CD4-positive, alpha-beta T cell treated with Interleukin-2 at 100 ng/mL for 4 hours (primary cell): Measurements from ENCODE around the gene TSSK1B.
"Not testable (repeated sequence)": the region's sequence is repeated elsewhere in the genome, so short reads cannot be mapped to it uniquely, and the experiment has no call there.

Source experiments
- DNase-seq: peaks from one replicate; pipeline ENCODE4 v3.0.0-alpha.2; 2020; ENCODE audit warnings: low spot score

Gene TSSK1B, protein sequence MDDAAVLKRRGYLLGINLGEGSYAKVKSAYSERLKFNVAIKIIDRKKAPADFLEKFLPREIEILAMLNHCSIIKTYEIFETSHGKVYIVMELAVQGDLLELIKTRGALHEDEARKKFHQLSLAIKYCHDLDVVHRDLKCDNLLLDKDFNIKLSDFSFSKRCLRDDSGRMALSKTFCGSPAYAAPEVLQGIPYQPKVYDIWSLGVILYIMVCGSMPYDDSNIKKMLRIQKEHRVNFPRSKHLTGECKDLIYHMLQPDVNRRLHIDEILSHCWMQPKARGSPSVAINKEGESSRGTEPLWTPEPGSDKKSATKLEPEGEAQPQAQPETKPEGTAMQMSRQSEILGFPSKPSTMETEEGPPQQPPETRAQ

DNA sequence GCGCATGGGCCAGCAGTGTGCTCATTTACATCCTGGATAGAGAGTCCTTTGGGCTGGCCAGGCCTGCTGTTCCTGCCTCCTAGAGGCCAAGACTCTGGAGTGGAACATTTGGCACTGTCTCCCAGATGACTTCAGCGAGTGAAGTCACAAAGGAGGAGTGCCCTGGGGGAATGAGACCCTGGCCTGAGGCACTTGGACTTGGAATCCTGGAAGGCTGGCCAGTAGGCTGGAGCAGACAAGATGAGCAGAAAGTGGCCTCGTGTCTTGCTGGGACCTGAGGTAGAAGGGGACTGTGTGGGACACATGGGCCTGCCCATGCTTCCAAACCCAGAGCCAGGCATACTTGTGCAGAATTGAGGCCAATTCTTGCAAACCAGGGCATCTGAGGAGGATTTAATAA lies at the start of gene TSSK1B:
Gene TSSK1B (minus strand): TSS at position 101 of the 400 bp plus-strand sequence. CDS start 150 bp downstream, outside the sequence.
- no peak for DNase-seq

DNA sequence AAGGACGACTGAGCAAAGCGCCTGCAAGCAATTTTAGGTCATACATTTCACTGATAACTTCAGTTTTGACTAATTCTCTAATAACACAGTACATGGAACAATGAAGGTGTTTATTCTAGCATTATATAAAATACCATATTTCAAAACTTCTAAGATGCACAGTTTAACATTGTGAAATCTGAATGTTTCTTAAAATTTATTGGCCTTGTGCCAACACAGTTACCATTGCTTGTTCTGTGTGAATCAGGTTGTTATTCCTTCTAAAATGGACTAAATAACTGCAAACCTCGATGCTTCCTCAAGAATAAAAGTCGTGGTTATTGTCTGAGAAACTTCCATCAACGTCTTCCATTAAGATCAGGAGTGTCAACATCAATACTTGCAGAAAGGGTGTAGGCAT lies 45.5 kb upstream of the TSSK1B start:
- DNase-seq: no peak

DNA sequence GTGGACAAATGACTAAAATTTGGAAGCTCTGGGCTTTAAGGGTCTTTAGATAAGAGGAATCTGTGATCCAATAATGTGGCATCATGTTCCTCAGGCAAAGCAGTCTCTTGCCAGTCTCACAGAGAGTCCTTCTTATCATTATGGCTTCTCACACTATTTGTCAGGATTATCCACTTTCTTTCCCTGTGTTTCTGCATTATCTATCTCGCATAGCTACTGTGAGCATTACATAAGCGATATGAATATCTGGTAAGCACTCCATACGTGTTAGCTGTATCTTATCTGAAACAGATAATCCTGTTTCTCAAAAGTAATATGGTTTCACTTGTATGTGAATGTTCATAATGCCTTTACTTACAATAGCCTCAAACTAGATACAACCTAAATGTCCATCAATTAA lies 43.9 kb upstream of the TSSK1B start:
- no peak for DNase-seq

DNA sequence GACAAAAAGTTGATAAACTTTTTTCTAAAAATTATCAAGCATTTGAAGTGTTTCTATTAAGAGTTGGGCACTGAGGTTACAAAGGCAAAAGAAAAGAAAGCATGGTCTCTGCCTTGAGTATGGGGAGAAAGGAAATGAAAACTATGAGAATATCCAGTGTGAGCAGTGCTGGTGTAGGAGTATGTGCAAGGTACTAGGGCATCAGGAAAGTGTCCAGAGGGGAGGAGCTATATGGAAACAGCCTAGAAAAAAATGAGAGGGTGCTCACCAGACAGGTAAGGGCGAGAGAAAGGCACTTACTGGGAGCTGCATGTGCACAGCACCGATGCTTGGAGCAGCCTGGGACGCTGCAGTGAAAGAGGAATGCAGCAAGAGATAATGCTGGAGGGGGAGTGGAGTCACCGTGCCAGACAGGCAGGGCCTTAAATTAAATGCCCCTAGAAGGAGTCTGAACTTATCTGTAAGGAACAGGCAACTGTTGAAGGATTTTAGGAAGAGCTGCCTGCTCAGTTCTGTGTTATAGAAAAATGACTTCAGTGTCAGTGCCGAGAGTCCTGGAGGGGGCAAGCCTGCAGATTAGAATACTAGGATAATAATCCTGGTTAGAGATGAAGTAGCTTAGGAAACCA lies 39.4 kb upstream of the TSSK1B start:
- no peak for DNase-seq

DNA sequence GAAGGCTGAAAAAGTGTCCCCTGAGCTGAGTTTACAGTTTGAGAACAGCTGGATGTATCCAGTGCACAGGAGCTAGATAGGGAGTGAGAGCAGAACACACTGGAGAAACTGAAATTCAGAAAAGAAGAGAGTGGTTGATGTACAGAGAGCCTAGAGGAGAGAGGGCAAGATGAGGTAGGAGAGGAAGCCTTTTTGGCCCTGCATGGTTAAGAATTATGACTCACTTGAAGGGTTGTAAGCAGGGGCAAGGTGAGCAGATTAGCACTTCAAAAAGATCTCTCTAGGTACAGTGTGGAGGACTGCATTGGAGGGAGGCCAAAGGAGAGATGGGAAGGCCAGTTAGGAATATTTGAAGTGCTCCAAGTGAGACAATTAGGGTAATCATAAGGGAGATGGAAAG lies 28.2 kb upstream of the TSSK1B start:
- DNase-seq: no peak

DNA sequence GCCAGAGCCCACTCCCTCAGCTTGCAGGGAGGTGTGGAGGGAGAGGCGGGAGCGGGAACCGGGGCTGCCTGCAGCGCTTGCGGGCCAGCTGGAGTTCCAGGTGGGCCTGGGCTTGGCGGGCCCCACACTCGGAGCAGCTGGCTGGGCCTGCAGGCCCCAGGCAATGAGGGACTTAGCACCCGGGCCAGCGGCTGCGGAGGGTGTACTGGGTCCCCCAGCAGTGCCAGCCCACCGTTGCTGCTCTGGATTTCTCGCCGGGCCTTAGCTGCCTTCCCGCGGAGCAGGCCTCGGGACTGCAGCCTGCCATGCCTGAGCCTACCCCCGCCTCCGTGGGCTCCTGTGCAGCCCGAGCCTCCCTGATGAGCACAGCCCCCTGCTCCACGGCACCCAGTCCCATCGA lies 22.3 kb upstream of the TSSK1B start:
- DNase-seq: not testable (repeated sequence)

DNA sequence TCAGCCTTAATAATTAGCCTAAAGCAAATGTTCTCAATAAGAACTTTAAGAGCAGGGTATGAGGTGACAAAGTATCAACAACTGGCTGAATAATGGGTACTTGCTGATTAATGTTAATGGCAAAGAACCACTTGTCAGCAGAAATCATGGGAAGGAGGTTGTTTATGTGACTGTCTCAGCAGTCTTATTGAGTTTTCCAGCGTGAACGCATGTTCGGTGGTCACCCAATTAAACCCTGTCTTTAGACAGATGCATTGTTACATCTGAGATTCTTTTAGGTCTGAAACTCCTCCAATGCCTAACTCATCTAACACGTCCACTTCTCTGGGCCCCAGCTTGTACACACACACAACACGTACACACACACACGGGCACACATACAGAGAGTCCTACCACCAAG lies 18.2 kb upstream of the TSSK1B start:
- DNase-seq: no peak

DNA sequence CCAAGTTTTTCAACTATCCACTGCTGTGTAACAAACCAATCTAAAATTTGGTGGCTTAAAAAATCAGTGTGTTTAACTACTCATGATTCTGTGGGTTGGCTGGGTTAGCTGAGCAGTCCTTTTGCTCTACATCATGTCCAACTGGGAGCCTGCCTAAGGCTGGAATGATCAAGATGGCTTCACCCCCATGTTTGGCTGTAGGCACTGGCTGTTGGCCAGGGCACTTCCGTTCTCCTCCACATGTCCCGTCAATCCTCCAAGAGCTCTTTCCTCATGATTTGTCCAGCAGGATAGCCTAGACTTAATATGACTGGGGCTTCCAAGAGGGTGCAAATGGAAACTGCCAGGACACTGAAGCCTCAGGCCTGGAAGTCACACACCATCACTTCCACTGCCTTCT lies 17.0 kb upstream of the TSSK1B start:
- DNase-seq: no peak

DNA sequence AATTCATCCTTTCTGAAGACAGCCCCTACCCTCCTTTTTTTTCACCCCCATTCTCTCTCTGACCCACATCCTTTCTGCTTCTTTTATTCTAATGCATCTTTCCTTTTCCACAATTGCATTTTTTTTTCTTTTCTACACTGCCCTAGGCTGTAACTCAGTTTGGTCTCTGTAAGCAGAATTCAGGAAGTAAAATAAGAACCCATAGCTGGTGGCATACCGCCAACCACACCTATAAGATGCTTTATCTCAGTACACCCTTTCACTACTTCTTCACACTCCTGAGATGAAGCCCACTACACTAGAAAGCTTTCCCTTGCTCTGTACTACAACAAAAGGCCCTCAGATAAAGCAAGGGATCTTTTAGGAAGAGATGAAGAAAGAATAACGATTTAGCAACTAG lies 16.1 kb upstream of the TSSK1B start:
- no peak for DNase-seq

DNA sequence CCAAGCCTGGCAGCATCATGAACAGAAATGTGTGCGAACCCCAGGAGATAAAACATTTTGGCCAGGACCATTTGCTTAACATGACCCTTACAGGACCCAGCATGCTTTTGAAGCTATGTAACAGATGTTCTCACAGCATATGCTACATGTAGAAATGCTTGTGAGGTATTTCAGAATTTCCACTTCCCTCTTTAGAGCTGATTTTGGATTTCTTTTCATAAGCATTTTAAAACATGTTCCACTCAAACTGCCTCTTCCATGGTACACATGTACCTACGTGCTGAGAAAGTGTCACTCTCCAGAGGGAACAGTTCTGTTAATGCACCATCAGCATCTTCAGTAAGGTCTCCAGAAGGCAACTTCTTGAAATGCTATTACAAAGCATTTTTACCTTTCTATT lies 15.7 kb upstream of the TSSK1B start:
- no peak for DNase-seq

DNA sequence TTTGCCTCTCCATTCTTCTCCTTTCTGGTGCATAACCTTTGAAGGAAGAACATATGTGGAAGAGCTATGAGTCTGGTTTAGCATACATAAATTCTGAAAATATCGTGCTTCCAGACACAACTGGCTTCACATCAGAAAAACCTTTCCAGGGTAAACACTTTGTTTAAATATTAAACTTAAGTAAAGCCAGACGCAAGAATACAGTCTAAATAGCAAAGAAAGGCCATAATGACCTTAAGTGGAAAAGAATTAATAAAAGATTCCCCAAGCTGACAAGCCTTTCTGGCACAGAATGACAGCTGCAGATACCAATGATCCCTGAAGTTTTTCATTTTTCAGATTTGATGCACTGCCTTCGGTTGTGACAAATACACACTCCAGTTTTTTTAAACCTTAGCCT lies 13.5 kb upstream of the TSSK1B start:
- no peak for DNase-seq

DNA sequence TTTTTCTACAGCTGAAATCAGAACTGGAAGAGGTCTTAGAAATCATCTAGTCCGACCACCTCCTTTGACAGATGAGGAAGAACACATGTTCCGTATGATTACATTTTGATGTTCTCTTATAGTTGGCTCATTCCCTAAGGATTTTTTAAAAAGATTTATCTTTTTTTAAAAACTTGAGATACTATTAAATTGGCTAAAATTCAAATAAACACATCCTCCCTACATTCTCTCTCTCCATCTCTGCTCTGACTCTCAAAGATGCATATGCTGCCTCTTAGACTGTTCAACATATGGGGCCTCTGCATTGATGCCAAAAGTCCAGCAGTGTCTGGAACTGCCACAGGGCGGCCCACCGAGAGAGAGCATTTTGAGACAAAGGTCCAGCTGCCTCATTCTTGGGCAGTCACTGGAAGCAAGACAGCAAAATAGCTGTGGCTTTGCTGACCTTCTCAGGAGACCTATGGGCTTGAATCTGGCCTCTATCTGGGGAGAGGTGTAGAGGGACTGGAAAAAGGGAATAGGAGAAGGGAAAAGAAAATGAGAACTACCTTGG lies 12.8 kb upstream of the TSSK1B start:
- no peak for DNase-seq

DNA sequence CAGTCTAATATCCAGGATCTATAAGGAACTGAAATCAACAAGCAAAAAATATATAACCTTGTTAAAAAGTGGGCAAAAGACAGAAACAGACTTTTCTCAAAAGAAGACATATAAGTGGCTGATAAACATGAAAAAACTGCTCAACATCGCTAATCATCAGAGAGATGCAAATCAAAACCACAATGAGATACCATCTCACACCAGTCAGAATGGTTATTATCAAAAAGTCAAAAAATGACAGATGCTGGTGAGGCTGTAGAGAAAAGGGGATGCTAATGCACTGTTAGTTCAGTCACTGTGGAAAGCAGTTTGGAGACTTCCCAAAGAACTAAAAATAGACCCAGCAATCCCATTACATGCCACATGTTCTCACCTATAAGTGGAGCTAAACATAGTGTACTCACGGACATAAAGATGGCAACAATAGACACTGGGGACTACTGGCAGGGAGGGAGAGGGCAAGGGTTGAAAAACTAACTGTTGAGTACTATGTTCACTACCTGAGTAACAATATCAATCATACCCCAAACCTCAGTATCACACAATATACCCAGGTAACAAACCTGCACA lies 11.7 kb upstream of the TSSK1B start:
- DNase-seq: no peak

DNA sequence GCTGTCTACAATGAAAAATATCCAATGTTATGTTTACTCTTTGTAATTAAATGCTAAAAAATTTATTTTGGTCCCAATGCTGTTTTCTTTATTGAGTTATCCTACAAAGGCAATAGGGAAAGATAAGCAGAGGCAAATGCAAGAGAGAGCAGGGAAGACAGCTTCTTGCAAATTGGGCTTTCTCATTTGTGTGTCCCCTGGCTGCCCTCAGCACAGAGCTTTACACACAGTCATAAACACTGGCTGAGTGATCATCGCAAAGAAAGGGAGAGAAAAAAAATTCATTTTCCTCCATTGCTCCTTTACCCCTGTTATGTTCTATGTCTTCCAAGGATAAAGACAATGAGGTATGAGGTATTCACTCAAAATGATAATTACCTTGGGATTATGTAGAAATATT lies 2.3 kb upstream of the TSSK1B start:
- DNase-seq: no peak

DNA sequence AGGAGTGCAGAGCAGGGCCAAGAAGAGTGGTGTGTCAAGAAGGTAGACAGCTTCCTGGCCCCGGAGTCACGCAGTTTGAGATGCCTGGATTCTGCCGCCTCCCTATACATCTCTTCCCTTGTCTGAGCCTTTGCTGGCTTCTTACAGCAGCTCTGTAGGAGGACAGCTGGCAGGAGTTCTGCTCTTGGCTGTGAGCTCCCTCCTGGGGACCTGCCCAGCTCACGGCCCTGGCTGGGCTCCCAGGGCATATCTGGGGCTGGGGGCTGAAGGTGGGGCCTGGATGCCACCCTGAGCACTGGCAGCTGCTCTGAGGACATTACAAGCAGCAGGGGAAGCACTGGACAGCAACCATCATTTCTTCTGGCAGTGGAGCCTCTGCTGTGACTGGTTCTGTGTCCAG lies 786 bp upstream of the TSSK1B start:
- DNase-seq: no peak

DNA sequence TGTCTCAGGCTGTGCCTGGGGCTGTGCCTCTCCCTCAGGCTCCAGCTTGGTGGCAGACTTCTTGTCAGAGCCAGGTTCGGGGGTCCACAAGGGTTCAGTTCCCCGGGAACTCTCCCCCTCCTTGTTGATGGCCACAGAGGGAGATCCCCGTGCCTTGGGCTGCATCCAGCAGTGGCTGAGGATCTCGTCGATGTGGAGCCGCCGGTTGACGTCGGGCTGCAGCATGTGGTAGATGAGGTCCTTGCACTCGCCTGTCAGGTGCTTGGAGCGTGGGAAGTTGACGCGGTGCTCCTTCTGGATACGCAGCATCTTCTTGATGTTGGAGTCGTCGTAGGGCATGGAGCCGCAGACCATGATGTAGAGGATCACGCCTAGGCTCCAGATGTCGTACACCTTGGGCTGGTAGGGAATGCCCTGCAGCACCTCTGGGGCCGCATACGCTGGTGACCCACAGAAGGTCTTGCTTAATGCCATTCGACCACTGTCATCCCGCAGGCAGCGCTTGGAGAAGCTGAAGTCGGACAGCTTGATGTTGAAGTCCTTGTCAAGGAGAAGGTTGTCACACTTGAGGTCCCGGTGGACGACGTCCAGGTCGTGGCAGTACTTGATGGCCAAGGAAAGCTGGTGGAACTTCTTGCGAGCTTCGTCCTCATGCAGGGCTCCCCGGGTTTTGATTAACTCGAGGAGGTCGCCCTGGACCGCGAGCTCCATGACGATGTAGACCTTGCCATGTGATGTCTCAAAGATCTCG lies 752 bp downstream of the TSSK1B start:
- no peak for DNase-seq

DNA sequence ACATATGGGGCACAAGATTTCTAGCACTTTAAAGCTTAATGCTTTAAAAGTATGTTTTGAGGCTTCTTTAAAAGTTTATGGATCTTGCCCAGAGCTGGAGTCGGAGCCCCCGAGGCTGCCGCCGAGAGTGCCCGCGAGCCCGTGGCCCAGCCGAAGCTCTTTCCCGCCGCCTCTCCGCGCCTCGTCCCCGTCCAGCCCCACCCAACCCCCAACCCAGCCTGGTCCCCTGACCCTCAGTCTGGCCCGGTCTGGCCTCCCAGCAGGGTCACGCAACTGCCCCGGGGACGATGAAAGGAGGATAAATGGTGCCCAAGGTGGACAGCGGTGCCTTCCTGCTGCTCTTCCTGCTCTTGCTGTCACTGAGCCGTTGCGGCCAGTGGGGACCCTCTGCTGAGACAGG lies 1.7 kb downstream of the TSSK1B start:
- no peak for DNase-seq

DNA sequence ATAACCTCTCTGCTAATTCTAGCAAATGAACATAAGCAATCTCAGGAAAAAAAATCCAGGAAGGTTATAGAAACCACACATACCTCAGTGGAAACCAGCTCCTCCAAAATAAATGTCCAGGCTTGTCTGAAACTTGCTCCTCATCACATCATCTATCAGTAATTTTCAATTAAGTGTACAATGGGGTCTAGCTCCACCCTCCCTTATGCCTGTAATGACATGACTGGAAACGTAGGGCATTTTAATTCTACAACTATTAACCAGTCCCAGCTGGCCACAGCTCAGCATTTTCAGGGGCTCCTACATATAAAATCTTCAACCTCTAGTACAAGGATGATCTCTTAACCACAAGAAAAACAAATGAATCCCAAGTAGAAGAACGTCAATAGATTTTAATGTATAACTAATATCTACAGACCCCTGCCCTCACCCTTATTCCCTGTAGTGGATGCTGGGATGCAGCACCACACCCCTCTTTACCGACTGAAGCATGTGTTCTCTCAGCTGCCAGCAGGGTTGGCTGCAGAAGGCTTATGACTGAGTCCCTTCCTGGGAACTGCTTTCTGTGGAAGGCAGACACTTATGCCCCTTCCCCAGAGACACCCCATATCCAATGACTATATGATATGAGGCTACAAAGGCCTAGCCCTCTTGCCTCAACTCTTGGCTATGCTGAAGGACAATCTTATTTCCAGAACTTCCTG lies 6.8 kb downstream of the TSSK1B start:
- DNase-seq: no peak

DNA sequence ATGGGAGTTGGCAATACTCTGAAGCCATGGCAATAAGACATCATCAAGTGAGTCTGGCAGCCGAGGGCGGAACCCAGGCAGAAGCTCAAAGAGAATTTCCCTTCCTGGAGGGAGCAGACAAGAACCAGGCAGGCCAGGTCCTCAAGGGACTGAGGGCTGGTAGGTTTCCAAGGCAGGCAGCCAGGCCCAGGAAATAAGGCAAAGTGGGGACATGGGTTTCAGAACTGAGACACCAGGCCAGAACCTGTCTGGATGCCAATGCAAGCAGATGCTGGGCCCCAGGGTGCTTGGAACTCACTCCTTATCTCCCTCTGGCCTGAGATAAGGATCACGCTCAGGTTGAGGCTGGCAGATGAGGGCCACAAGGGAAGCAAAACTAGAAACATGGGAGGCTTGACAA lies 8.9 kb downstream of the TSSK1B start:
- no peak for DNase-seq

DNA sequence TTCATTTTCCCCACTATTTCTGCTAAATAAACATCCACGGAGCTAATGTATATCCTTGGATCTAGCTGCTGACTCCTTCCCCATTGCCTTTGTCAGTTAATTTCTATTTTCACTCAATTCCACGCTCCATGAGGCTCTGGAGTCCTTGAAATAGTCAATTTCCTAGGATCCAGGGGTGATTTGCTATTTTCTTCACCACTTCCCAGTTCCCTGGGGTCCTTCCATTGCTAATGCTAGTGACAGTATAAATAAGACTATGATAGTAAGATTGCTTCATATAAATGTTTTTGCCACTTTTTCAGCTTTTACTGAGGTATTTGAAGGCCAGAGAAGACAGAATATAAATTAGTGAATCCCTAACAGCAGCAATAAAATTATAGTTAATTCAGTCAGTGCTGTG lies 13.1 kb downstream of the TSSK1B start:
- DNase-seq: no peak

DNA sequence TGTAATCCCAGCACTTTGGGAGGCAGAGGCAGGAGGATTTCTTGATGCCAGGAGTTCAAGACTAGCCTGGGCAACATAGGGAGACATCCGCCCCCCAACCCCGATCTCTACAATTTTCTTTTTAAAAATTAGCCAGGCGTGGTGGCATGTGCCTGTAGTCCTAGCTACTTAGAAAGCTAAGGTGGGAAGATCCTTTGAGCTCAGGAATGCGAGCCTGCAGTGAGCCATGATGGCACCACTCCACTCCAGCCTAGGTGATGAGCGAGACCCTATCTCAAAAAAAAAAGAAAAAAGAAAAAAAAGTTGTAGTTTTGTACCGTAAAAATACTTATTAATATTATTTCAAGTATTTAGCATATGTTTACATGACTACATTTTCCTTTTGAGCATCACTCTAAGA lies 29.3 kb downstream of the TSSK1B start:
- DNase-seq: no peak

DNA sequence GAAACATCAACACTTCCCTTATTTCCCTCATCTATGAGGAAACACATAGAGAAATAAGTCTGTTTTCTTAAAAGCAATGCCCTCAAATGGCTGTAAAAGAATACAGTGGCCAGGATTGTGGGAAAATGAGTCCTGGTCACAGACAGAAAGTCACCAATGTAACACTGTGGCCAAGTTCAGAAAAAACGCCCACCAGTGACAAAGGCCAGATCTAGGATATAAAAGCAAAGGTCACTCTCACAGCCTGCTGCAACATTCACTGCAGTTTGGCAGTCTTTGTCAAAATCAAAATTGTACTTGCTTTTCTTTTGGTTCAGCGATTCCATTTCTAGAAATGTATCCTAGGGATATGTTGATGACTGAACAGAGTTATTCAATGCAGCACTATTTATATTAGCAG lies 30.5 kb downstream of the TSSK1B start:
- no peak for DNase-seq
